ENCODE measurements around the gene PSME1. TPM values are rescaled to one million over a fixed set of nuclear protein-coding genes. Genes with fewer than 3 reads are reported as not detected.

Gene PSME1
- total RNA-seq, 1 experiment from 2014 or later = 37.5 TPM

DNA sequence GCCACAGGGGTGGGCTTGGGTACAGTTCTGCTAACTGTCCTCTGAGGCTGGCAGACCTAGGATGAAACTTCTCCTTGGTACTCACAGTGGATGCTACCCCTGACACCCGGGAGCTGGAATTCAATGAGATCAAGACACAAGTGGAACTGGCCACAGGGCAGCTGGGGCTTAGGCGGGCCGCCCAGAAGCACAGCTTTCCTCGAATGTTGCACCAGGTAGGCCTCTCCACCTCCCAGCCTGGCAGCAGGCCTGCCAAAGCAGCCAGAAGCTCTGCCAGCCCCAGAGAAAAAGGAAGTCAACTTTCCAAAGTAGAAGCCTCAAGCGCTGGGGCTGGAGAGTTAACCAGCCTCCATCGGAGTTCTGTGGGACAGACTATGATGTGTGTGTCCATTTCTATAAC, 18.8 kb upstream of the PSME1 start:
- H3K27me3 ChIP-seq = no peaks in the 10 kb centered on the region
- H3K36me3 ChIP-seq = no peaks in the 10 kb centered on the region
- H3K9me3 ChIP-seq = no peaks in the 10 kb centered on the region
- DNase-seq = no peak
- H3K4me3 ChIP-seq = no peak overlapping the region

DNA sequence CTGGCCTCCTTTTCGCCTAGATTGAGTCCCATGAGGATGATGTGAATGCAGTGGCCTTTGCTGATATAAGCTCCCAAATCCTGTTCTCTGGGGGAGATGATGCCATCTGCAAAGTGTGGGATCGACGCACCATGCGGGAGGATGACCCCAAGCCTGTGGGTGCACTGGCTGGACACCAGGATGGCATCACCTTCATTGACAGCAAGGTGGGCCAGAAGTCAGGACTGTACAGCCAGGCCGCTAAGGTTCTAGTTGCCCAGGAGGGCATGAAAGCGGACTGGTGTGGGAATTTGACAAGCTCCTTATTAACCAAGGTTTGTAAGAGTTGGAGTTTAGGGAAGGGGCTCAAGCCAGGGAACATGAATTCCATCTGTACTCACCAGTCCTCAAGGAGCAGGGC, 16.3 kb upstream of the PSME1 start:
- Histone ChIP-seq H3K9me3 (no peaks in the 10 kb centered on the region), H3K36me3 (no peaks in the 10 kb centered on the region), H3K27me3 (no peaks in the 10 kb centered on the region), H3K4me3 (no peak overlapping the region)
- DNase-seq = no peak

DNA sequence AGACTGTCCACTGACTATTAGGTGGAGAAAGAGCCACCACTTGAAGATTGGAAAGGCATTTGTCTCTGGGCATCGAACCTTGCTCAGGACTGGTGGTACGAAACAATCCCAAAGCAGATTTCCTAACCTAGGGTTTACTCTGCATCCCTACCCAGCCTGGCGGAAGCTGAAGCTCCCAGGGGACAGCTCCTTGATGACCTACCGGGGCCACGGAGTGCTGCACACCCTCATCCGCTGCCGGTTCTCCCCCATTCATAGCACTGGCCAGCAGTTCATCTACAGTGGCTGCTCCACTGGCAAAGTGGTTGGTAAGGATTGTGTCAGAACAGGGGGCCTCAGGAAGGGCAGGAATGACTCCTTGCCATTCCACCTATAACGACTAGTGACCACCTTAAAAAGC, 14.8 kb upstream of the PSME1 start:
- Histone ChIP-seq H3K27me3 (no peaks in the 10 kb centered on the region), H3K9me3 (no peaks in the 10 kb centered on the region), H3K4me3 (no peak overlapping the region), H3K36me3 (no peaks in the 10 kb centered on the region)
- DNase-seq = no peak

DNA sequence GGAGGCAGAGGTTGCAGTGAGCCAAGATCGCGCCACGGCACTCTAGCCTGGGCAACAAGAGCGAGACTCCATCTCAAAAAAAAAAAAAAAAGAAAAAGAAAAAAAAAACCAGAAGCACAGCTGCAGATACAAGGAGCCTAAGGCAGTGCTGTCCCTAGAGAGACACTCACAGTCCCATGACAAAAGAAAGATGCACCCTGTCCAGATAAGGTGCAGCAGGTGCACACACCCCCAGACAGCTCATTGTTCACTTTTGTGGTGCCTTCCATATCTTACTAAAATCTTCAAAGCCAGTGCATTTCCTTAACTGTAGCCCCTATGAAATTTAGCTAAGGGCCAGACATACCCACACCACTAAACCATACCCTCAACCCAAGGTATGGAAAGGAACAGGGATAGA, 13.6 kb upstream of the PSME1 start:
- Histone ChIP-seq H3K27me3 (no peaks in the 10 kb centered on the region), H3K36me3 (no peaks in the 10 kb centered on the region), H3K9me3 (no peaks in the 10 kb centered on the region), H3K4me3 (no peak overlapping the region)
- DNase-seq = no peak

DNA sequence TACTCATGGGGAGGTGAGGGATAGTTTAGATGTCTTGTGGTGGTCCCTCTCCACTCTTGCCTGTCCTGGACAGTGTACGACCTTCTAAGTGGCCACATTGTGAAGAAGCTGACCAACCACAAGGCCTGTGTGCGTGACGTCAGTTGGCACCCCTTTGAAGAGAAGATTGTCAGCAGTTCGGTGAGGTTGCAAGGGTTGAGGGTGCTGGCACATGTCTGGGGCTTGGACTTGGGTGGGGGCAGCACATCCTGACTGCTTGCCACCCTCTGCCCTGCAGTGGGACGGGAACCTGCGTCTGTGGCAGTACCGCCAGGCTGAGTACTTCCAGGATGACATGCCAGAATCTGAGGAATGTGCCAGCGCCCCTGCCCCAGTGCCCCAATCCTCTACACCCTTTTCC, 13.1 kb upstream of the PSME1 start:
- H3K27me3 ChIP-seq = no peaks in the 10 kb centered on the region
- H3K36me3 ChIP-seq = no peaks in the 10 kb centered on the region
- H3K4me3 ChIP-seq = no peak overlapping the region
- DNase-seq = no peak
- no peaks in the 10 kb centered on the region for H3K9me3 ChIP-seq

DNA sequence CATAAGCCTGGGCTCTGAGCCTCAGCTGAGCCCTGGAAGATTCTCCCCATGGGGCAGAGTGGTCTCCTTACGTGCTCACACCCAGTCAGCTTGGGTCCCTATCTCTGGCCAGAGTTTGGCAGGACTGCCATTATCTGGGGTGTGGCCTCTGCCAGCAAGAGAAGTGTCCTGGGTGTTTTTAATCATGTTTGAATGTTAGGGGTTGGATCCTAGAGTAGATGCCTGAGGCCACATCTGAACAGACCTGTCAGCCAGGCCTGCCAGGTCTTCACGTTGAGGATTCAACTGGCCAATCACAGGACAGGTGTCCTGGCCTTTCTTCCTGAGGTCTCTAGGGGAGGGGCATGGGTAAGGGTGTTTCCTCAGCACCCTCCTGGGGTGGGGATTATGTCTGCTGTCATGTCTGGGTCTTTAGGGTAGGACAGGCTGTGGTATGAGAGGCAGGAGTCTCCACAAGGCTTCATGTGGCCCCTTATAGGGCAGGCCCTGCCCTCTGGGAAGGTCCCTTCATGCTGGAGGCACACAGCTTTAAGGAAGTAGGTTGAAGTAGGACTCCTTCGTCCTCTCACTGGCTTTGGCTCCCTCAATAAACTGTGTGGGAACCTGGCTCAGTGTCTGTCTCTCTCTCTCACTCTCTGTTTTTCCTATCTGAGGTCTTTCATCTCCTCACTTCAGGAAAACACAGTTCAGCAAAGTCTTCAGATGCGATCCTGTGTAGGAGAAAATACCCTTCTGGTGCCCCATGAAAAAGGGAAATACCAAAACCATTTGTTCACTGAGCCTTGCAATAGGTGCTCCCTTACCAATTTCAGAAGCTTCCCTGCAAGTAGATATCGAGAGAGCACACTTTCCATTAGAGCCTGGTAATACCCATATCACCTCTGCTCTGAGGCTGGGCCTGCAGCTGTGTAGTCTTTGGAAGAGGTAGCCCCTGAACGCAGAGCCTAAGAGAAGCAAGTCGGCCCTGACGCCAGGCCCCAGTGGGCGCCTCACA, 12.3 kb upstream of the PSME1 start:
- H3K9me3 ChIP-seq = no peaks in the 10 kb centered on the region
- no peak for DNase-seq
- no peaks in the 10 kb centered on the region for H3K27me3 ChIP-seq
- no peaks in the 10 kb centered on the region for H3K36me3 ChIP-seq
- no peak overlapping the region for H3K4me3 ChIP-seq

GRCh38 chr14:24126939-24127338, 9.1 kb upstream of the PSME1 start:
- Histone ChIP-seq H3K36me3 (no peaks in the 10 kb centered on the region), H3K9me3 (no peaks in the 10 kb centered on the region), H3K4me3 (no peak overlapping the region), H3K27me3 (no peaks in the 10 kb centered on the region)
- no peak for DNase-seq

DNA sequence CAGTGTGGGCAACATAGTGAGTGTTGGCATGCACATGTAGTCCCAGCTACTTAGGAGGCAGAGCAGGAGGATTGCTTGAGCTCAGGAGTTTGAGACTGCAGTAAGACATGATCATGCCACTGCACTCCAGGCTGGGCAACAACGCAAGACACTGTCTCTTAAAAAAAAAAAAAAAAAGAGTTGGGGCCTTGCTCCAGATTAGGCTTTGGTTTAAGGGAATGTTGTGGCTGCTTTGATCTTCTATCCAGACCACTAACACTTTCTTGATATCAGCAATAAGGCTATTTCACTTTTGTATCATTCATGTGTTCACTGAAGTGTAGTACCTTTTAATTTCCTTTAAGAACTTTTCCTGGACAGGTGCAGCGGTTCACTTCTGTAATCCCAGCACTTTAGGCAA, 8.3 kb upstream of the PSME1 start:
- no peak overlapping the region for H3K4me3 ChIP-seq
- no peak for DNase-seq
- H3K9me3 ChIP-seq = no peaks in the 10 kb centered on the region
- no peaks in the 10 kb centered on the region for H3K27me3 ChIP-seq
- no peaks in the 10 kb centered on the region for H3K36me3 ChIP-seq

DNA sequence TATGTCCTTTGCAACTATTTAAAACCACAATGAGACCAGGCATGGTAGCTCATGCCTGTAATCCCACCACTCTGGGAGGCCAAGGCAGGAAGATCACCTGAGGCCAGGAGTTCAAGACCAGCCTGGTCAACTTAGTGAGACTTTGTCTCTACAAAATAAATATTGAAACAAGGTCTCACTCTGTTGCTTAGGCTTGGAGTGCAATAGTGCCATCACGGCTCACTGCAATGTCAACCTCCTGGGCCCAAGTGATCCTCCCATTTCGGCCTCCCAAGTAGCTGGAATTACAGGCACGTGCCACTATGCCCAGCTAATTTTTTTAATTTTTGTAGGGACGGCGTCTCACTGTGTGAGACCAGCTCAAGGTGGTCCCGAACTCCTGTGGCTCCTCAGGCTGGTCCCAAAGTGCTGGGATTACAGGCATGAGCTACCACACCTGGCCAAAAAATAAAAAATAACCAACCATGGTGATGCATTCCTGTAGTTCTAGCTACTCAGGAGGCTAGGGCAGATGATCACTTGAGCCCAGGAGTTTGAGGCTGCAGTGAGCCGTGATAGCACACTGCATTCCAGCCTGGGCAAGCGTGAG, 6.5 kb upstream of the PSME1 start:
- no peak for DNase-seq
- no peaks in the 10 kb centered on the region for H3K36me3 ChIP-seq
- no peaks in the 10 kb centered on the region for H3K9me3 ChIP-seq
- no peak overlapping the region for H3K4me3 ChIP-seq
- no peaks in the 10 kb centered on the region for H3K27me3 ChIP-seq

DNA sequence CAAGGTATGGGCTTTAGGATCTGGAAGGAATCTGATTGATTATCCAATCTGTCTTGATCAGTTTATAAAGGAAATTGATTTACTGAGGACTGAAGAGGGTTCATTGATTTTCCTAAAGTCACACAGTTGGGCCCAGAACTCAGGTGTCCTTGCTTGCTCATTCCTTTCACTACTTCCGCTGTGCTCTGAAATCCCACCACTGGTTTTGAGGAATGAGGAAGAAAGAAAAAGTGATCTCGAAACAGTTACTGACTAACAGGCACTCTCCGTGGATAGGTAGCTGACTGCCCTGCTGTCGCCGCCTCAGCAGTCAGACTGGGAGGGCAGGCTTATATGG, 5.6 kb upstream of the PSME1 start, which contains the start of gene FITM1:
Gene FITM1, plus strand, starts transcription at position 280 of the 337 bp plus-strand sequence. CDS start 905 bp downstream, outside the sequence.
- Histone ChIP-seq H3K4me3 (no peak within 1 kb of the TSS), H3K9me3 (no peaks in the 10 kb centered on the region), H3K36me3 (no peaks in the 10 kb centered on the region), H3K27me3 (no peaks in the 10 kb centered on the region)
- no peak for DNase-seq

DNA sequence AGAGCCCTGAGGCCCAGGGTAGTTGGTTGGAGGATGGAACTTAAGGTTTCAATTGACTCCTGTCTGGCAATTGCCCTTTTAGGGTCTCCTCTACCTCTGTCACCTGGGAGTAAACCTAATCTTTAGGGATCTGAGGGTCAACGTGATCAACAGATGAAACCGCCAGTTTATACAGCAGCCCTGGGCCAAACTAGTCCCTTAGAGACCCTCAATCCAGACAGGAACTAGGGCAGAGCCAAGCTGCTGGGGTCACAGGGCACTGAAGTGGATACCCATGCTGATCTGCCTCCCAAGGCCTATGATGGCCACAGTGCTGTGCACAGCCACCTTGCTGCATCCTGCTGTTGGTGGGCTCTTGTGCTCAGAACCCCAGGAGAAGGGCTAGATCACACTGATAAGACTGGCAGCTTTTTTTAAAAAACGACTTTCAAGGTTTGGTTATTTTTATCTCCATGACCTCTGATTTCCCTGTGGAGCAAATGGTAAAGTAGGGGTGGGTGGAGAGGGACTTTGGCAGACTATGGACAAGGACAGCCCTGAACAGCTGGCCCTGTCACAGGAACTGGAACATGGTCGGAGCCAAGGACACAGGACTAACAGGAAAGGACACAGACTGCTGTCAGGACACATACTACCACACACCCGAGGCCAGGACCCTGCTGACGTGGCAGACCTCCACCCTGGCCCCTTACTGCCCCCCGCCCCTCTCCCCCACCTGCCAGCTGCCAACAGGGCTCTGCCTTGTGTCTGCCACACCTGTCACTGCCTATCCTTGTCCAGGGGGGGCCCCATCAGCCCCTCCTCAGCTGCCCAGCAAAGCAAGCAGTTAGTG, 5.1 kb upstream of the PSME1 start:
- no peak for DNase-seq
- H3K9me3 ChIP-seq = no peaks in the 10 kb centered on the region
- no peaks in the 10 kb centered on the region for H3K36me3 ChIP-seq
- H3K4me3 ChIP-seq = no peak overlapping the region
- H3K27me3 ChIP-seq = no peaks in the 10 kb centered on the region

GRCh38 chr14:24131549-24131966, 4.4 kb upstream of the PSME1 start:
- Histone ChIP-seq H3K36me3 (no peaks in the 10 kb centered on the region), H3K9me3 (no peaks in the 10 kb centered on the region), H3K27me3 (no peaks in the 10 kb centered on the region), H3K4me3 (no peak overlapping the region)
- no peak for DNase-seq

DNA sequence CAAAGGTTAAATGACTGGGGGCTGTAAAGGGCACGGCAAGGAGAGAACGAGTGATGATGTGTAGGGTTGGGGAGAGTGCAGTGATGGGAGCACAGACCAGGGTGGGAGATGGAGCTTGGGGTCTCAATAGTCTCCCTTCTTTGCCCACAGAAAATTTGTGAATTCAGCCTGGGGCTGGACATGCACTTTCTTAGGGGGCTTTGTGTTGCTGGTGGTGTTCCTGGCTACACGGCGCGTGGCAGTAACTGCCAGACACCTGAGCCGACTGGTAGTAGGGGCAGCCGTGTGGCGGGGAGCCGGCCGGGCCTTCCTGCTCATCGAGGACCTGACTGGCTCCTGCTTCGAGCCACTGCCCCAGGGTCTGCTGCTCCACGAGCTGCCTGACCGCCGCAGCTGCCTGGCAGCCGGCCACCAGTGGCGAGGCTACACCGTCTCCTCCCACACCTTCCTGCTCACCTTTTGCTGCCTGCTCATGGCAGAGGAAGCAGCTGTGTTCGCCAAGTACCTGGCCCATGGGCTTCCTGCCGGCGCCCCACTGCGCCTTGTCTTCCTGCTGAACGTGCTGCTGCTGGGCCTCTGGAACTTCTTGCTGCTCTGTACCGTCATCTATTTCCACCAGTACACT, 3.8 kb upstream of the PSME1 start:
- Histone ChIP-seq H3K36me3 (no peaks in the 10 kb centered on the region; the same call in 1 of the 2 replicates), H3K4me3 (no peak overlapping the region), H3K27me3 (no peaks in the 10 kb centered on the region), H3K9me3 (no peaks in the 10 kb centered on the region)
- DNase-seq = no peak

DNA sequence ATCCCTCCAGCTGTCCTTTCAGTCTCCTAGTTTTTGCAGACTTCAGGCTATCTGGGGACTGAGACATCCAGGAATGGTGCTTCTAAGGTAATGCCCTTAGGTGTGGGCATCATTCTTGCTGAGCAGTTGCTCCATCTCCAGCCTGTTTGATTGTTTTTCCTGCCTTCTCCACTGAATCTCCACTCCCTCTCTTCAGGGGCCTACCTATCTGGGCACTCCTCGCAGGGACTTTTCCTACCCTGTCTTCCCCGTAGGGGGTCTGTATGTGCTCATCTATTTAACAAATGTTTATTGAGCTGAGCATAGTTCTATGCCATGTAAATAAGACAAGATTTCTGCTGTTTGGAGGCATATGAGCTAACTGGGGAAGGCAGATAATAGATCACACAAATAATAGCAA, 3.0 kb upstream of the PSME1 start:
- H3K27me3 ChIP-seq = no peaks in the 10 kb centered on the region
- no peak overlapping the region for H3K4me3 ChIP-seq
- no peaks in the 10 kb centered on the region for H3K9me3 ChIP-seq
- no peak for DNase-seq
- H3K36me3 ChIP-seq = peaks cover 3% of the 10 kb centered on the region; the same call in 1 of the 2 replicates

GRCh38 chr14:24133735-24134134, 2.3 kb upstream of the PSME1 start:
- Histone ChIP-seq H3K9me3 (no peaks in the 10 kb centered on the region), H3K27me3 (no peaks in the 10 kb centered on the region), H3K36me3 (peaks cover 6% of the 10 kb centered on the region; the same call in 1 of the 2 replicates), H3K4me3 (no peak overlapping the region)
- no peak for DNase-seq

DNA sequence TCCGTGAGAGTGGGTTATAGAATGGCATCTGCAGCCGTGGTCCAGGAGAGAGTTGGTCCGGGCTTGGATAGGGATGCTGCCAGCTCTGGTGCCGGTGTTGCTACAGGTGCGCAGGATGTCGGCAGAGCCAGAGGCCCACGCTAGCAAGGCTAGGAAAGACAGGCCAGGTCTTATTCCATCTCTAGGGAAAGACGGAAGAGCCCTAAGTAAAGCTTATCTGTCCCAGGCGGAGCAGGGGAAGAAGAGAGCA, 485 bp upstream of the PSME1 start:
- H3K4me3 ChIP-seq = peak overlapping the region; percentile 74
- H3K27me3 ChIP-seq = no peaks in the 10 kb centered on the region
- no peak for DNase-seq
- peaks cover 15% of the 10 kb centered on the region for H3K36me3 ChIP-seq
- no peaks in the 10 kb centered on the region for H3K9me3 ChIP-seq

Data from MG63 (cell line).